Medulla oblongata (tissue), 1 donor: ENCODE data around the gene ACSS3.

Source experiments
- DNase-seq: peaks from one replicate; pipeline ENCODE4 v3.0.0-alpha.2; 2015; ENCODE audit errors: extremely low spot score

ACSS3 gene

GRCh38 chr12:81295251-81295650 lies 217.4 kb downstream of the ACSS3 start:
- DNase-seq: no peak

DNA sequence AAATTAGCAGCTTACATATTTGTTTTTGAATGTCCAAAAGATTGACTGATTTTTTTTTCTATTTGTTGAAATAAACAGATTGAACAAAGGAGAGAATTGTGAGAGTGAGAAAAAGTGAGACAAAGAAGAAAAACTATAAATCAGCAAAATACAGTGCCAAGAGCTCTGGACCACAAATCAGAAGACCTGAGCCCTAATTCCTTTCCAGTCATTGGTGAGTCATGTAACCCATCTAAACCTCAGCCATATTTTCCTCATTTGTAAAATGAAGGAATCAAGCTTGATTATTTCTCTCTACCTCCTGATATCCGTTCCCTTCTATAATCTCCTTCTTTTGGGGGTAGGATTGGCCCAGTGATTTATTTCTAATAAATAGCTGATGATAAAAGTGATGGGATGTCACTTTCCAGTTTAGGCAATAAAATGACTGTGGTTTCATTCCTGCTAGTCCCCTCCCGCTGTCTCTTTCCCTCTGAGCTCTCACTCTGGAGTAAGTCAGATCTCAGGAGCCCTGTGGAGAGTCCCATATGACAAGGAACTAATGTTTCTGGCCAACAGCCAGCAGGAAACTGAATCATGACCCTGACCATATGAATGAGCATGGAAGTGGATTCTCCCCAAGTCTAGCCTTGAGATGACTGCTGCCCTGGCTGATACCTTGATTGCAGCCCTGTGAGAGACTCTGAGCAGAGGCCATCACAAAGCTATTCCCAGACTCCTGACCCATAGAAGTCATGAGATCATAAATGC lies 218.9 kb downstream of the ACSS3 start:
- DNase-seq: no peak

- DNase-seq: no peak
Observed at GRCh38 chr12:81297601-81298000, 219.7 kb downstream of the ACSS3 start.

- no peak for DNase-seq
Observed at GRCh38 chr12:81300454-81300853, 222.6 kb downstream of the ACSS3 start.

- DNase-seq: no peak
Observed at GRCh38 chr12:81303935-81304334, 226.1 kb downstream of the ACSS3 start.
